CD14-positive monocyte (primary cell): ENCODE measurements around the gene EPSTI1. TPM values are rescaled to one million over a fixed set of nuclear protein-coding genes. Genes with fewer than 3 reads are reported as not detected.
A peak's percentile ranks its signal among the peaks of the same experiment; 100 is the strongest.

Experiments used
- DNase-seq, 3 donors: peaks; one replicate each; pipeline ENCODE4 v3.0.0-alpha.2; 2011 to 2022
- H2AFZ ChIP-seq: 2 replicates; pipeline ENCODE4 v1.6.0; 2012; ENCODE audit warnings: mild to moderate bottlenecking, low read depth, low read length, inconsistent platforms; ENCODE audit not compliant: insufficient read depth, poor library complexity, severe bottlenecking
- H3K27ac ChIP-seq, 2 donors: 1 replicate in 1 of 2; 2 replicates in 1 of 2; pipeline ENCODE4 v1.5.1; 2012 to 2013; ENCODE audit warnings: low read length in 2 of 2, control low read depth in 1 of 2, inconsistent platforms in 1 of 2, low read depth in 1 of 2, mild to moderate bottlenecking in 1 of 2
- H3K27me3 ChIP-seq, 2 donors: one replicate each; pipeline versions ENCODE4 v1.6.0 to v1.6.1; 2011 to 2013; ENCODE audit warnings: low read length in 2 of 2; ENCODE audit not compliant: control insufficient read depth in 2 of 2, insufficient read depth in 2 of 2
- H3K36me3 ChIP-seq, 2 donors: replicated peaks in 1 of 2; 1 replicate in 1 of 2; 2 replicates in 1 of 2; pipeline versions ENCODE4 v1.5.1 to v1.6.1; 2012 to 2013; ENCODE audit warnings: low read length in 2 of 2, control low read depth in 1 of 2, inconsistent platforms in 1 of 2, mild to moderate bottlenecking in 1 of 2; ENCODE audit not compliant: insufficient read depth in 2 of 2, control insufficient read depth in 1 of 2
- H3K4me1 ChIP-seq, 2 donors: 1 replicate in 1 of 2; 2 replicates in 1 of 2; pipeline versions ENCODE4 v1.5.1 to v1.6.1; 2012 to 2013; ENCODE audit warnings: low read length in 2 of 2, control low read depth in 1 of 2, inconsistent platforms in 1 of 2, mild to moderate bottlenecking in 1 of 2, moderate library complexity in 1 of 2; ENCODE audit not compliant: insufficient read depth in 2 of 2, control insufficient read depth in 1 of 2
- H3K4me2 ChIP-seq: replicated peaks from 2 replicates; pipeline ENCODE3; 2012; ENCODE audit warnings: low read length, moderate library complexity, mild to moderate bottlenecking; ENCODE audit not compliant: poor library complexity, severe bottlenecking; ENCODE audit errors: extremely low read depth
- H3K4me3 ChIP-seq, 3 experiments: fragments of 200-600 bp in 1 of 3; sonication (generic) in 1 of 3; replicated peaks in 1 of 3; 1 replicate in 2 of 3; 2 replicates in 1 of 3; pipeline ENCODE4 v1.5.1; 2011 to 2013; ENCODE audit warnings: low read length in 3 of 3, mild to moderate bottlenecking in 3 of 3, control low read depth in 2 of 3, low read depth in 2 of 3, inconsistent platforms in 1 of 3, moderate library complexity in 1 of 3
- H3K79me2 ChIP-seq: 2 replicates; pipeline ENCODE4 v1.6.0; 2012; ENCODE audit warnings: mild to moderate bottlenecking, control low read depth, inconsistent platforms, low read length, moderate library complexity; ENCODE audit not compliant: insufficient read depth
- H3K9ac ChIP-seq: 2 replicates; pipeline ENCODE4 v1.6.0; 2017; ENCODE audit warnings: low read length, mild to moderate bottlenecking; ENCODE audit not compliant: insufficient read depth, poor library complexity, severe bottlenecking
- H3K9me3 ChIP-seq, 2 donors: replicated peaks in 1 of 2; 1 replicate in 1 of 2; 2 replicates in 1 of 2; pipeline versions ENCODE4 v1.5.1 to v1.6.1; 2012 to 2013; ENCODE audit warnings: low read length in 2 of 2, control low read depth in 1 of 2; ENCODE audit not compliant: control insufficient read depth in 1 of 2, insufficient read depth in 1 of 2
- H4K20me1 ChIP-seq: 2 replicates; pipeline ENCODE4 v1.6.0; 2012; ENCODE audit warnings: mild to moderate bottlenecking, low read length, control low read depth, moderate library complexity; ENCODE audit not compliant: insufficient read depth
- H3K27ac Mint-ChIP-seq, 7 donors: one replicate each; pipeline ENCODE4 v1.8.0; 2020; ENCODE audit warnings: mild to moderate bottlenecking in 7 of 7, mixed read lengths in 7 of 7, moderate library complexity in 6 of 7, inconsistent platforms in 2 of 7
- H3K27me3 Mint-ChIP-seq, 3 donors: one replicate each; pipeline ENCODE4 v1.8.0; 2021 to 2022; ENCODE audit warnings: low read depth in 3 of 3, mild to moderate bottlenecking in 3 of 3, mixed read lengths in 3 of 3, moderate library complexity in 3 of 3, inconsistent platforms in 1 of 3
- H3K36me3 Mint-ChIP-seq, 2 donors: one replicate each; pipeline ENCODE4 v1.8.0; 2020; ENCODE audit warnings: mixed read lengths in 2 of 2, inconsistent platforms in 1 of 2, mild to moderate bottlenecking in 1 of 2
- H3K4me1 Mint-ChIP-seq: one replicate; pipeline ENCODE4 v1.8.0; 2020; ENCODE audit warnings: mild to moderate bottlenecking, mixed read lengths
- H3K4me3 Mint-ChIP-seq, 2 donors: one replicate each; pipeline ENCODE4 v1.8.0; 2020; ENCODE audit warnings: mild to moderate bottlenecking in 2 of 2, mixed read lengths in 2 of 2, moderate library complexity in 1 of 2
- H3K9me3 Mint-ChIP-seq, 7 donors: one replicate each; pipeline ENCODE4 v1.8.0; 2020 to 2022; ENCODE audit warnings: mixed read lengths in 7 of 7, mild to moderate bottlenecking in 6 of 7, moderate library complexity in 6 of 7, inconsistent platforms in 2 of 7
- WGBS: methylation state at CpG from one replicate; pipeline ENCODE4 v1.1.5; 2013; ENCODE audit warnings: missing lambda C conversion rate; ENCODE audit not compliant: insufficient coverage; 5-methylcytosine and 5-hydroxymethylcytosine counted together
- intact Hi-C, 2 donors: fragments of 100-400 bp; cut with micrococcal nuclease; formaldehyde crosslinking; loops; one replicate each; pipeline versions ENCODE4 v1.15.0 to v1.15.1; 2023
- polyA plus RNA-seq, 3 donors: library from polyadenylated mRNA; depleted of rRNA in 1 of 3; unstranded in 2 of 3; stranded (reverse) in 1 of 3; fragments of 300-500 nt in 2 of 3; fragments of >200 nt in 1 of 3; fragmentation: Illumina TruSeq in 2 of 3; gene quantifications; 1 replicate in 2 of 3; 2 replicates in 1 of 3; pipeline ENCODE4 v1.2.3, GENCODE V29; 2012 to 2021
- TF ChIP-seq, protein P1 (sequence below): fragments of 200-600 bp; IDR thresholded peaks from one replicate; pipeline ENCODE4 v1.8.0; 2022; ENCODE audit warnings: antibody characterized with exemption, mild to moderate bottlenecking

The EPSTI1 gene
- polyA plus RNA-seq, 3 donors: 14.6 to 19.9 (median 16.4) TPM

DNA sequence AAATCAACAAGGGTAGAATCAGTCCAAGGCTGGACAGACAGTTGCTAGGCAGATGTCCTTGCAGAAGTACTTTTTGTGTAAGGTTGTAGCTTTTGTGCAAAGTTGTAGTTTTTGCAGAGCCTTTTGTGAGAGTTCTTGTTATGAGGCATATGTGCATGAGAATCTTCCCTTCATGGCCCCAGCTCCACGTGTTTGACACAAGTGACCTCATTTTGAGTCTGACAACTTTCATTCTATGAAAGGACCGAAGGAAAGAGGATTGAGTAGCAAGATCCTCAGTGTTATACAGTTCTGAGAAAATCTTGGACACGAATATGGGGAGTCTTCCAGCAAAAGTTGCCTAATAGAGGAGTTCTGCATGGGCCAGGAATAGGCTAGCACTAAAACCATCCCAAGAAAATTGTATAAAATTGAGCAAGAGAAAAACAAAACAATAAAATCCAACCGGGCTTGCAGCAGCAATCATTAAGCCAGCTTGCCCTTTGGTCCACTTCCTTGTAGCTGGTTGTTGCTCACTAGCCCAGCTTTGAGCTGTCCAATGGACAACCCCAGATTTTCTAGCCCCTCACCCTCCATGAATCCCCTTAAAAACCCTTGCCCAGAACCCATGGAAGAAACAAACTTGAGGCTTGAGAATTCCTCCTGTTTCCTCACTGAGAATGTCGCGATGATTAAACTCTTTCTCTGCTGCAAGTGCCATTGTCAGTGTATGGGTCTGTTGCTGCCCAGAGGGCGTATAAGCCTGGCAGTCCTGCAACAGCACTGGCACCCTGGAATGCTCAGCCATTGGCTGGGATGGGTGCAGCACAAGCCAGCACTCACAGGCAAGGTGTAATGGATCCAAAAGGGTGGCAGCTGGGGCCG lies 6.5 kb downstream of the EPSTI1 start:
- Mint-ChIP-seq H3K4me3 (peak overlapping the region in 1 of 2 donors; percentile 23), H3K36me3 (peaks cover 6 to 18% of the 10 kb centered on the region in 2 donors)
- H3K9ac ChIP-seq: no peak overlapping the region

DNA sequence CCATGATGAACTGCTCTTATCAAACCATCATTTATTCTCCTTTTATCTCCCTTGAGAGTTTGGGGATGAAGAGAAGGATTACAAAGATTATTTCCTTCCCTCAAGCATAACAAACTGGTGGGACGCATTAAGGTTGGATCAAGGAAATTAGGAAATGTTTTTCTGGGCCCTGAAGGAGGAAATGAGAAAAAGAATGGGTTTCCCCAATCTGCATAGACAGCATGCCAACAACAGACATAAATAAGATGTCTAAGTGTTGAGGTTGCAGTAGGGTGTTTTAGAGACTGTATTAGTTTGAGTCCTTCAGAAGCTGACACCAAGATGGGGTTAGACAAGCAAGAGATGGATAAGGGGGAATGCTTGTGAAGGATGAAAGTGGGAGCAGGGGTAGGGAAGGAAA lies 7.3 kb downstream of the EPSTI1 start:
- DNase-seq: peak in 2 of 3 donors; percentile 32 to 66
- H3K4me1 Mint-ChIP-seq: peaks cover 34% of the 10 kb centered on the region
- peaks cover 12% of the 10 kb centered on the region for H4K20me1 ChIP-seq
- H2AFZ ChIP-seq: no peak overlapping the region
- no peak overlapping the region for H3K4me2 ChIP-seq
- peaks cover 0 to 6% (median 0%) of the 10 kb centered on the region in 3 donors for H3K27me3 Mint-ChIP-seq
- intact Hi-C loops: no loop called here
- peaks cover 8 to 24% of the 10 kb centered on the region in 2 donors for H3K36me3 Mint-ChIP-seq
- H3K27ac Mint-ChIP-seq: peak overlapping the region in 5 of 7 donors; percentile 3 to 83 (median 14)
- peaks cover 12% of the 10 kb centered on the region for H3K79me2 ChIP-seq
- H3K4me1 ChIP-seq: peaks cover 12 to 24% of the 10 kb centered on the region in 2 donors
- H3K36me3 ChIP-seq: peaks cover 0 to 5% of the 10 kb centered on the region in 2 donors
- no peaks in the 10 kb centered on the region for H3K9me3 ChIP-seq
- H3K4me3 Mint-ChIP-seq: peak overlapping the region in 1 of 2 donors; percentile 63
- no peak overlapping the region for H3K4me3 ChIP-seq
- TF ChIP-seq, protein P1, sequence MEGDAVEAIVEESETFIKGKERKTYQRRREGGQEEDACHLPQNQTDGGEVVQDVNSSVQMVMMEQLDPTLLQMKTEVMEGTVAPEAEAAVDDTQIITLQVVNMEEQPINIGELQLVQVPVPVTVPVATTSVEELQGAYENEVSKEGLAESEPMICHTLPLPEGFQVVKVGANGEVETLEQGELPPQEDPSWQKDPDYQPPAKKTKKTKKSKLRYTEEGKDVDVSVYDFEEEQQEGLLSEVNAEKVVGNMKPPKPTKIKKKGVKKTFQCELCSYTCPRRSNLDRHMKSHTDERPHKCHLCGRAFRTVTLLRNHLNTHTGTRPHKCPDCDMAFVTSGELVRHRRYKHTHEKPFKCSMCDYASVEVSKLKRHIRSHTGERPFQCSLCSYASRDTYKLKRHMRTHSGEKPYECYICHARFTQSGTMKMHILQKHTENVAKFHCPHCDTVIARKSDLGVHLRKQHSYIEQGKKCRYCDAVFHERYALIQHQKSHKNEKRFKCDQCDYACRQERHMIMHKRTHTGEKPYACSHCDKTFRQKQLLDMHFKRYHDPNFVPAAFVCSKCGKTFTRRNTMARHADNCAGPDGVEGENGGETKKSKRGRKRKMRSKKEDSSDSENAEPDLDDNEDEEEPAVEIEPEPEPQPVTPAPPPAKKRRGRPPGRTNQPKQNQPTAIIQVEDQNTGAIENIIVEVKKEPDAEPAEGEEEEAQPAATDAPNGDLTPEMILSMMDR: no peak
- H3K27ac ChIP-seq: no peak overlapping the region
- no peak overlapping the region for H3K9ac ChIP-seq
- no CpG with 5 or more reads among the region's 1 CpG for WGBS
- H3K9me3 Mint-ChIP-seq: peaks cover 0 to 5% (median 2%) of the 10 kb centered on the region in 7 donors
- no peaks in the 10 kb centered on the region for H3K27me3 ChIP-seq

More for the DNA sequence above, 6.5 kb downstream of the EPSTI1 start:
- Mint-ChIP-seq H3K27me3 (peaks cover 0 to 4% (median 0%) of the 10 kb centered on the region in 3 donors), H3K4me1 (peaks cover 43% of the 10 kb centered on the region), H3K9me3 (no peaks in the 10 kb centered on the region), H3K27ac (peak overlapping the region in 5 of 7 donors; percentile 10 to 68 (median 14))
- peaks cover 17 to 33% of the 10 kb centered on the region in 2 donors for H3K4me1 ChIP-seq
- no peak overlapping the region for H3K4me2 ChIP-seq
- no peak overlapping the region for H3K4me3 ChIP-seq
- intact Hi-C loops: no loop called here
- no peaks in the 10 kb centered on the region for H3K9me3 ChIP-seq
- no peak overlapping the region for H3K27ac ChIP-seq
- peaks cover 0 to 5% of the 10 kb centered on the region in 2 donors for H3K36me3 ChIP-seq
- H2AFZ ChIP-seq: no peak overlapping the region
- TF ChIP-seq, protein P1: no peak
- no peaks in the 10 kb centered on the region for H3K27me3 ChIP-seq
- DNase-seq: no peak
- peaks cover 20% of the 10 kb centered on the region for H3K79me2 ChIP-seq
- peaks cover 12% of the 10 kb centered on the region for H4K20me1 ChIP-seq
- 93% methylated on average over 7 of the region's 8 CpGs for WGBS
